Body of pancreas (tissue), 4 donors: Measurements from ENCODE around the gene CHTOP. TPM values are rescaled to one million over a fixed set of nuclear protein-coding genes. Genes with fewer than 3 reads are reported as not detected.

Experiments used
- ATAC-seq: fragments of 150-250 bp; one replicate; pipeline ENCODE4 v1.9.1; 2016
- DNase-seq, 4 donors: peaks; one replicate each; pipeline ENCODE4 v3.0.0-alpha.2; 2019
- H3K27ac ChIP-seq, 4 donors: fragments of 200-600 bp; sonication (generic); 1 replicate in 3 of 4; 2 replicates in 1 of 4; pipeline versions ENCODE4 v1.5.1 to v1.6.1; 2016 to 2019; ENCODE audit warnings: mild to moderate bottlenecking in 1 of 4, mixed read lengths in 1 of 4, moderate library complexity in 1 of 4
- H3K27me3 ChIP-seq, 2 donors: fragments of 200-600 bp; sonication (generic); one replicate each; pipeline ENCODE4 v1.6.0; 2016; ENCODE audit warnings: mild to moderate bottlenecking in 1 of 2
- H3K36me3 ChIP-seq, 2 donors: fragments of 200-600 bp; sonication (generic); replicated peaks in 1 of 2; 2 replicates each; pipeline ENCODE4 v1.5.1; 2016; ENCODE audit warnings: low read depth in 2 of 2; ENCODE audit not compliant: insufficient read depth in 1 of 2
- H3K4me1 ChIP-seq: fragments of 200-600 bp; sonication (generic); one replicate; pipeline ENCODE4 v1.6.0; 2016
- H3K4me3 ChIP-seq, 2 donors: fragments of 200-600 bp; sonication (generic); 1 replicate in 1 of 2; 2 replicates in 1 of 2; pipeline ENCODE4 v1.5.1; 2016 to 2019
- H3K9me3 ChIP-seq, 3 donors: fragments of 200-600 bp; sonication (generic); 1 replicate in 2 of 3; 2 replicates in 1 of 3; pipeline ENCODE4 v1.5.1; 2016
- CTCF ChIP-seq, 7 experiments: fragments of 450-650 bp in 4 of 7; fragments of 200-600 bp in 3 of 7; sonication (generic) in 3 of 7; IDR thresholded peaks; one replicate each; pipeline ENCODE4 v1.5.1; 2016 to 2019; ENCODE audit warnings: antibody characterized with exemption in 7 of 7
- POLR2A ChIP-seq, 3 donors: fragments of 450-650 bp; IDR thresholded peaks; one replicate each; pipeline ENCODE4 v1.6.1; 2016; ENCODE audit warnings: antibody characterized with exemption in 3 of 3, mild to moderate bottlenecking in 2 of 3
- WGBS, 2 donors: methylation state at CpG; one replicate each; pipeline ENCODE4 v1.1.5; 2017; 5-methylcytosine and 5-hydroxymethylcytosine counted together
- intact Hi-C: fragments of 100-400 bp; cut with DNase I; formaldehyde crosslinking; loops from one replicate; pipeline ENCODE4 v1.15.1; 2023
- total RNA-seq, 2 donors: library from RNA; depleted of rRNA; stranded (reverse); fragments of >200 nt; gene quantifications; one replicate each; pipeline ENCODE4 v1.1.0, GENCODE V29; 2016

The CHTOP gene
- total RNA-seq, 2 donors from 2014 or later = 62.3 to 68.0 TPM

DNA sequence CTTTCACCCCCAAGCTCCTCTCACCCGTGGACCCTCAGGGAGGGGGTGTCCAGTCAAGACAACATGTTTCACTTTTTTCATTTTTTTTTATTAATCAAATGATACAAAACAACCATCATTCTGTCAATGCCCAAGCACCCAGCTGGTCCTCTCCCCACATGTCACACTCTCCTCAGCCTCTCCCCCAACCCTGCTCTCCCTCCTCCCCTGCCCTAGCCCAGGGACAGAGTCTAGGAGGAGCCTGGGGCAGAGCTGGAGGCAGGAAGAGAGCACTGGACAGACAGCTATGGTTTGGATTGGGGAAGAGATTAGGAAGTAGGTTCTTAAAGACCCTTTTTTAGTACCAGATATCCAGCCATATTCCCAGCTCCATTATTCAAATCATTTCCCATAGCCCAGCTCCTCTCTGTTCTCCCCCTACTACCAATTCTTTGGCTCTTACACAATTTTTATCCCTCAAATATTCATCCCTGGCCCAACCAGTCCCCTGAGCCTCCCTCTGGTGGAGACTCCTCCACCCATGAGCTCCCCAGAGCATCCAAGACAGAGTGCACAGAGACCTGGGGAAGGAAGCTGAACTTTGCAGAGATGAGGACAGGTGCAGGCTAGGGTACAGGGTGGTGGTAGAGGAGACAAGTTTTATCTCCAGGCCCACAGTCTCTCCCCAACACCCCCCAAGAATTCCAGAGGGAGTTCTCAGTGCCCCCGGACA lies 19.5 kb upstream of the CHTOP start:
- no peaks in the 10 kb centered on the region for H3K27me3 ChIP-seq
- H3K4me1 ChIP-seq = peaks cover 51% of the 10 kb centered on the region
- no peak overlapping the region for H3K4me3 ChIP-seq
- no peak for DNase-seq
- no peak for ATAC-seq
- no peak for TF ChIP-seq CTCF (IDR thresholded peaks at IDR 0.05)
- no peak for TF ChIP-seq POLR2A (IDR thresholded peaks at IDR 0.05)
- no peaks in the 10 kb centered on the region for H3K36me3 ChIP-seq
- H3K27ac ChIP-seq = no peak overlapping the region
- no peaks in the 10 kb centered on the region for H3K9me3 ChIP-seq
- intact Hi-C loops = loop anchor here (5.0 kb wide), 1 partner anchor 37 kb away; no protein-coding TSS in a partner anchor
- WGBS, 2 donors = 78 to 80% methylated on average over 2 of the region's 2 CpGs

- H3K4me1 ChIP-seq = peaks cover 47% of the 10 kb centered on the region
- H3K27me3 ChIP-seq = no peaks in the 10 kb centered on the region
- no peak for TF ChIP-seq POLR2A (IDR thresholded peaks at IDR 0.05)
- no peak overlapping the region for H3K4me3 ChIP-seq
- no peaks in the 10 kb centered on the region for H3K9me3 ChIP-seq
- ATAC-seq (no peak), DNase-seq (no peak)
- H3K36me3 ChIP-seq = no peaks in the 10 kb centered on the region
- intact Hi-C loops = loop anchor here (5.0 kb wide), 1 partner anchor 38 kb away; no protein-coding TSS in a partner anchor
- no peak overlapping the region for H3K27ac ChIP-seq
- 90 to 91% methylated on average over 4 to 7 of the region's 7 CpGs for WGBS, 2 donors
Measured at GRCh38 chr1:153614906-153615305, 19.0 kb upstream of the CHTOP start.

- TF ChIP-seq POLR2A (IDR thresholded peaks at IDR 0.05) = no peak
- TF ChIP-seq CTCF (IDR thresholded peaks at IDR 0.05) = no peak
- WGBS, 2 donors = 80 to 95% methylated on average over 1 to 2 of the region's 2 CpGs
- intact Hi-C loops = no loop called here
- no peak for DNase-seq
- Histone ChIP-seq H3K27ac (peak overlapping the region in 3 of 4 donors; percentile 64 to 70 (median 70)), H3K27me3 (no peaks in the 10 kb centered on the region), H3K9me3 (no peaks in the 10 kb centered on the region), H3K4me3 (no peak overlapping the region), H3K36me3 (no peaks in the 10 kb centered on the region), H3K4me1 (peaks cover 42% of the 10 kb centered on the region)
- ATAC-seq = no peak
Measured at GRCh38 chr1:153615406-153615805, 18.5 kb upstream of the CHTOP start.

DNA sequence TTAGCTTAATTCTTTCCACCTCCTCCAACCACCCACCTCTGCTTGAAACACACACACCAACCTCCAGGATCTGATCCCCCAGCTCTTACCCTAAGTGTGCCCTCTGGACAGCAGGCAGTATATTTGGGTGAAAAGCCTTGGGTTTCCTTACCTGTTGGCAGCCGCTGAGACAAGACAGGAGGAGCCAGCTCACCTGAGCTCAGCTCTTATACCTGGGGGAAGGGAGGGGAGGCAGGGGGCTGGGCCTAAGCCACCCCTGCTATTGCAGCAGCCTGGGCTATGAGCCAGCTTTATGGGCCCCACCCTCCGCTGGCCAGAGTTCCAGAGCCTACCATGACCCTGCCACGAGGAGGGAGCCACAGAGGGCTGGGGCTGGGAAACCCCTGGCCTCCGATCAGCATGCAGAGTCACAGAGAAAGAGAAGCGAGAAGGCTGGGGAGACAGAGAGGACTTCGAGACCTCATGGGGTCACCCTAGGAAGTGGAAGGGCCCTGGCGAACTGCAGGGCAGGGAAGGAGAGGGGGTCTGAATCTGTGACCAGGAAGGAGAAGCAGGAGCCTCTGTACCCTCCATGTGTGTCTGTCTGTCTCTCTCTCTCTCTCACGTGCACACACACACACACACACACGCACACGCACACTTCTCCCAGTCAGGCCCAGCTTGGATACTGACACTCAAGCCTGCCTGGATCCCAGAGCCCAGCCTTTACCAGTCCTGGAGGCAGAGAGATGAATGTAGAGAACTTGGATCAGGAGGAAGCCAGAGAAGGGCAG lies 17.5 kb upstream of the CHTOP start, which contains the start of gene S100A14:
Gene S100A14, minus strand, starts transcription at position 182 of the 773 bp plus-strand sequence. CDS start 467 bp downstream, outside the sequence.
- no peak within 1 kb of the TSS for H3K4me3 ChIP-seq
- ATAC-seq = peak; percentile 72

More for the DNA sequence above, 17.5 kb upstream of the CHTOP start, which contains the start of gene S100A14:
- Histone ChIP-seq H3K27me3 (no peaks in the 10 kb centered on the region), H3K27ac (peak within 1 kb of the TSS in 3 of 4 donors; percentile 64 to 70 (median 70)), H3K36me3 (no peaks in the 10 kb centered on the region), H3K4me1 (peaks cover 36% of the 10 kb centered on the region), H3K9me3 (no peaks in the 10 kb centered on the region)
- DNase-seq = peak; percentile 64 to 84 (median 74)
- TF ChIP-seq CTCF (IDR thresholded peaks at IDR 0.05) = no peak
- peak in 2 of 3 donors; percentile 36 to 47 for TF ChIP-seq POLR2A (IDR thresholded peaks at IDR 0.05)
- intact Hi-C loops = no loop called here
- WGBS, 2 donors = 55 to 70% methylated on average over 8 to 10 of the region's 10 CpGs
